KOPT-K1 (cell line): ENCODE measurements around the gene NIFK.

Source experiments
- H3K27ac ChIP-seq: fragments of 200-600 bp; sonication (generic); 2 replicates; pipeline ENCODE4 v1.5.1; 2016; ENCODE audit warnings: antibody characterized with exemption, mild to moderate bottlenecking, low read depth, low read length; ENCODE audit not compliant: poor library complexity, severe bottlenecking
- H3K36me3 ChIP-seq: fragments of 200-600 bp; sonication (generic); 2 replicates; pipeline ENCODE4 v1.5.1; 2017; ENCODE audit warnings: antibody characterized with exemption, mild to moderate bottlenecking, low read length, moderate library complexity; ENCODE audit not compliant: insufficient read depth
- H3K9me3 ChIP-seq: fragments of 200-600 bp; sonication (generic); 2 replicates; pipeline ENCODE4 v1.5.1; 2017; ENCODE audit warnings: antibody characterized with exemption, low read length, mild to moderate bottlenecking; ENCODE audit not compliant: insufficient read depth, poor library complexity, severe bottlenecking

Gene NIFK

DNA sequence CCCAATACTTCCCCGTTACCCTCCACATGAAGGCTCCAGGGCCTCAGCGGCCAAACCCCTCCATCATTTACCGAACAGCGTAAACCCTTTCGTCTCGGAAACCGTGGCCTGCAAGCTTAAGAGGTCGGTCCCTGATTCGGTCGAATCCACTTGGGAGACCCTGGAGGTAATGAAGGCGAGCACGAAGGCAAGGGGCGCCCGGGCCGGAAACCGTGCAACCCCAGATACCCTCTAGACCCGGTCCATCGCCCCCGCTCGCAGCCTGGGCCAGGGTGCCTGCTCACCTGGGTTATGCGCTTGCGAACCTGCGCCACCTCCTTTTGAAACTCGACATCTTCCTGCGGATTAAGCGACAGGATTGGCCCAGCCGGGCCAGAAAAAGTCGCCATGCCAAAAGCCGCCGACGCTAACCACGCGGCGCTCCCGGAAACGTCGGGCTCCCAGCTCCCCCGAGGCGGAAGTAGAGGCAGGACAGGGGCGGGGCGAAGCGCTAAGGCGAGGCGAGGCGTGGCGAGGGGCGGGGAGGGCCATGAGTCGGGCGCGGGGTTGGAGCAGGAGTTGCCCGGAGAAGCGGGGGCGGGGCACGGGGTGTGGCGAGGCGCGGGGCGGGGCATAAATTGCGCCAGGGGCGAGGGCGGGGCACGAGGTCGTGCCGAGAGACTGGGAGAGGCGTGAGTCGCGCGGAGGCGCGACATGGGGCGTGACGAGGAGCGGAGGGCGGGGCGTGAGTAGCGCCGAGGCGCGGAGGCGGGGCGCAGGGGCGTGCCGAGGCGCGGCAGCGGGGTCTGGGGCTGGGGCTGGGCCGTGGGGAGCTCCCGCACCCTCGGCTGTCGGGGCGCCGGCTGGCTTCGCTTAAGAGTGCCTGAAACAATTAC lies at the start of gene NIFK:
NIFK (minus strand) TSS at position 414 of the 875 bp plus-strand sequence; CDS start at position 389, 25 bp downstream.
- peaks cover 37% of the 10 kb centered on the region for H3K36me3 ChIP-seq
- H3K9me3 ChIP-seq: no peaks in the 10 kb centered on the region
- peak within 1 kb of the TSS; percentile 87 for H3K27ac ChIP-seq

DNA sequence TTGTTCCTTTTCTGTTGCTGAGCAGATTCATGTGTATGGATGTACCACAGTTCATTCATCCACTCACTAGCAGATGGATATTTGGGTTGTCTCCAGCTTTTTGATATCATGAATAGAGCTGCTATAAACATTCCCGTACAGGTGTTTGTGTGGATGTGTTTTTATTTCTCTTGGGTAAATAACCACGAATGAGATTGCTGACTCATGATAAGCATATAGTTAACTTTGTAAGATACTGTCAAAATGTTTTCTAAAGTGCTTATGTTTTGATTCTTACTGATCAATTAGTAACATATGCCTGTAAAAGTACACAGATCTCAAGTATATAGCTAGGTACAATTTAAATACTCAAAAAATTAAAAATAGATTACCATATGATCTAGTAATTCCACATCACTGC lies 46.5 kb upstream of the NIFK start:
- H3K9me3 ChIP-seq: no peaks in the 10 kb centered on the region
- no peak overlapping the region for H3K27ac ChIP-seq
- no peaks in the 10 kb centered on the region for H3K36me3 ChIP-seq

DNA sequence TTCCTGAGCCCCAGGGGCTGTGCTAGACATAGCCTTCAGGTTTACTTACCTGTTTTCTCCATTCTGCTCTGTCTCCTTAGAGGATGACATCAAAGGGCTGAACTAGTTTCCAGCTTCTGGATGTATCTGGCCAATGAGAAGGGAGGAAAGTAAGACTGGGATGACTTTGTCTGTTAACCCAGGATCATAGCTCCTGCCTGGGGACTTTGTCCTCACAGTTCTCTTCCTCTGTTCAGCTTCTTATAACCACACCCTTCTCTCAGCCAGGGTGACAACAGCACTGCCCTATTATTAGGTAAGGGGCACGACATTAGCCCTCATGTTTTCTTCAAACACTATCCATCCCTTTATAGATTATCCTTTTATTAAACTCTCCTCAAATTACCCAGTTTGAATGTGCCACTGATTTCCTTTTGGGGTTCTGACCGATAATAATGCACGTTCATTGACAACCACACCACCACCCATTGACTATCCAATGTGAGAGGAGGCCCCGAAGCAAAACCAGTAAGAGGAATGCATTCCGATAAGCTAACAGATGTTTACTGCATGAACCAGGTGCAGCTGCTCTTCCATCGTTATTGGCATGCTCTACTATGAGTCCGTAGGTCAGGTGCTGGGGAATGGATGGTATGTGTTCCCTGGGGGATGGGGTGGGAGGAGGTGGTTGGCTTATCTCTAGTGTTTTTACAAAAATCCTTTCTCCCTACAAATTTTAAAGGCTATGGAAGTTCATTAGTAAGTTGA lies 42.2 kb upstream of the NIFK start:
- H3K9me3 ChIP-seq: no peaks in the 10 kb centered on the region
- no peak overlapping the region for H3K27ac ChIP-seq
- no peaks in the 10 kb centered on the region for H3K36me3 ChIP-seq

GRCh38 chr2:121777699-121778058 lies 41.0 kb upstream of the NIFK start:
- no peaks in the 10 kb centered on the region for H3K9me3 ChIP-seq
- H3K36me3 ChIP-seq: no peaks in the 10 kb centered on the region
- H3K27ac ChIP-seq: no peak overlapping the region

- H3K9me3 ChIP-seq: no peaks in the 10 kb centered on the region
- no peak overlapping the region for H3K27ac ChIP-seq
- no peaks in the 10 kb centered on the region for H3K36me3 ChIP-seq
These were observed 40.4 kb upstream of the NIFK start for GRCh38 chr2:121776885-121777698.

GRCh38 chr2:121776361-121776760 lies 39.7 kb upstream of the NIFK start:
- H3K27ac ChIP-seq: no peak overlapping the region
- no peaks in the 10 kb centered on the region for H3K9me3 ChIP-seq
- no peaks in the 10 kb centered on the region for H3K36me3 ChIP-seq

- H3K36me3 ChIP-seq: peaks cover 13% of the 10 kb centered on the region
- no peaks in the 10 kb centered on the region for H3K9me3 ChIP-seq
- no peak overlapping the region for H3K27ac ChIP-seq
These were observed 37.6 kb upstream of the NIFK start for GRCh38 chr2:121774235-121774634.

DNA sequence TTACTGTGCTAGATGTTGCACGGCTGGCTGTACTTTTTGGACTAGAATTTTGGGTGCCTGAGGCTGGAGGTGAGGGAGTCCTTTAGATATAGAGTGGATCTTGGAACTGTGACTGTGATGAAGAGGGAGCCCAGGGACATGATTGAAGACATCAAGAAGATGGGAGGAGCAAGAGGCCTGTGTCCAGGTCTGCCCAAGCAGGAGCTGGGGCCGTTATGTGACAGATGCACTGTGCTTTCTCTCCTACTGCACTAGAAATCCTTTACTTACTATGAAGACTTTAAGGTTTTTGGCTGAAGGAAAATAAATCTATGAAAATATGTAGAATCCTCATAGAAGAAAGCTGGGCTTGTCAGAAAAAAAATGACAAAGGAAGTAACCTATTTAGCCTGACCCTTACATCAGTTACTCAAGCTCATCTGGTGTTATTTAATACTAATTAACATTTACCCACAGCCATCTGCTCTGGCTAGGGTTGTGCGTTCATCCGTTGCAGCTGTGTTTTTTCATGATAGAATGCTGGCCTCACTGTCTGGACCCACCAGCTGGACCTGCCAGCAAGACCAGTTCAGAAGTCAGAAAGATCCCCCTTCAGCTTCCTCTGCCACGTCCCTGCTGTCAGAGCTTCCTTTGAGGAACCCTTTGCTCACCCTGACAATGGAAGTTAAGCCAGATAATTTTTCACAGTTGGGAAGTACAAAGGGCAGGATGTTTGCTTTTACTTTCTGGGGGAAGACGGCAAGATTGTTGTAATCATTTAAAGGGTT lies 35.5 kb upstream of the NIFK start:
- H3K9me3 ChIP-seq: no peaks in the 10 kb centered on the region
- no peak overlapping the region for H3K27ac ChIP-seq
- peaks cover 34% of the 10 kb centered on the region for H3K36me3 ChIP-seq

DNA sequence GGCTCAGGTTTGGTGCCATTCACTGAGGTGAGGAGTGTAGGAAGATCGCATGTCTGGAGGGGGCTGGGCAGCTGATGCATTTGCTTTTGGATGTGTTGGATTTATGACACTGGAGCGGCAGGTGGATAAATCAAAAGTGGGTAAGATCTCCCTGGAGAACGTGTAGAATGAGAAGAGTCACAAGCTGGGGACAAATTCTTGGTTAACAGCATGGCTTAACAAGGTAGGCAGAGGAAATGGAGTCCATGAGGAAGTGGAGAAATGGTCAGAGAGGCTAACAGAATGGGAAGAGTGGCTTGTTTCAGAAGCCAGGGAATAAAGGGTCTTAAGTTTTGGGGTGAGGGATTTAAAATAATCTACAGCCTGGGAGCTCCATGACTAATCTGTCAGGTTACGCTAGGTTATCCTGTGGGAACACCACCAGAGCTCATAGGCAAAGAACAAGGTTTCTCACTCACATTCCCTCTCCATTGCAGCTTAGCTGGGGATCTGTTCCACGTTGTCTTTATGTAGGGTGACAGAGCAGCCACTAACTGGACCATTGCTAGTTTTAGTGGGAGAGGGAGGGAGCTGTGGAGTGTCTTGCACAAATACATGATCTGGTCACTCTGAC lies 31.6 kb upstream of the NIFK start:
- Histone ChIP-seq H3K9me3 (no peaks in the 10 kb centered on the region), H3K27ac (no peak overlapping the region), H3K36me3 (peaks cover 73% of the 10 kb centered on the region)

GRCh38 chr2:121766624-121767023 lies 29.9 kb upstream of the NIFK start:
- Histone ChIP-seq H3K36me3 (peaks cover 89% of the 10 kb centered on the region), H3K27ac (no peak overlapping the region), H3K9me3 (no peaks in the 10 kb centered on the region)

DNA sequence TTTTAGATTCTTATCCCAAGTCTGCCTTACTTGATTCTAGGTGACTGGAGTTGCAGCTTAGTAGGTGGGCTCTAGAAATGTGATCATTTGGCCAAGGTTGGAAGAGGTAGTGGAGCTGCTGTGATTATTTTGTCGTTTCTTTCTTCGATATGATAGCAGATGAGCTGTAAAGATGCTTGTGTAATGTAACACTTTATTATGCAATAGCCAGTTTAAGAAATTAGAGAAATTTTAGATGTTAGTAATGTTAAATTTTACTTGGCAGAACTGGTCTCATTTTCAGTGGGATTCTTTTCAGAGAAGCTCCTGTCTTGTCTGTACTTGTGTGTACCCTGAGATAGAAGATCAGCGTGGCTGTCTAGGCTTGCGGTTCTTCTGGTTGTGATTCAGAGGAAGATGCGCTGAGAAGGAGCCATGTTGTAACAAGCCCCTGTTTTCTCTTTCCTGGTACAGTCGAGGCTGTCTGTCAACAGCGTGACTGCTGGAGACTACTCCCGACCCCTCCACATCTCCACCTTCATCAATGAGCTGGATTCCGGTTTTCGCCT lies 28.1 kb upstream of the NIFK start:
- H3K27ac ChIP-seq: no peak overlapping the region
- peaks cover 100% of the 10 kb centered on the region for H3K36me3 ChIP-seq
- H3K9me3 ChIP-seq: no peaks in the 10 kb centered on the region

- Histone ChIP-seq H3K36me3 (peaks cover 30% of the 10 kb centered on the region), H3K9me3 (no peaks in the 10 kb centered on the region), H3K27ac (peak within 1 kb of the TSS; percentile 75)
These were observed 18.8 kb upstream of the NIFK start, which contains the start of gene TSN for GRCh38 chr2:121755237-121756111. TSS of gene TSN (plus strand) at chr2:121755651. CDS start at chr2:121755780, 129 bp downstream.

DNA sequence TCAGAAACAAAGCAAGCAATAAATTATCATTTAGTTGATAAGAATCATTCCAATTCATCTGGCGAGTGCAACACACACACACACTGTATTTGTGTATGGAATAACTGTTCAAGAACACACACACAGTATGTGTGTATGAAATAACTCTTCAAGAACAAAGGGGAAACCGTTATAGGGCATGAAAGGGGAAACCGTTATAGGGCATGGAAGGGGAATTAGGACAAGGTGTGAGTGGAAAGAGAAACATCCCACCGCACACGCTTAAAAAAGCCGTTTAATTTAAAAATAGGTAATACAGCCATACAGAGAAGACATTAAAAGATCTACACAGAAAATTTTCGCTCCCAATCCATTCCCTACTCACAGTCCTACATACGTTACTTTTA lies 18.2 kb upstream of the NIFK start:
- peak overlapping the region; percentile 75 for H3K27ac ChIP-seq
- no peaks in the 10 kb centered on the region for H3K9me3 ChIP-seq
- H3K36me3 ChIP-seq: peaks cover 24% of the 10 kb centered on the region
